Activated B cell treated with CpG ODN at 0.5 μM for 24 hours (primary cell): ENCODE results near the gene BCDIN3D. TPM values are rescaled to one million over a fixed set of nuclear protein-coding genes. Genes with fewer than 3 reads are reported as not detected.

Experiments used
- ATAC-seq: fragments of 200-7000 bp; cut with Tn5 transposase; one replicate; pipeline ENCODE4 v1.10.0; 2021; ENCODE audit warnings: low read depth, mild to moderate bottlenecking, moderate library complexity
- CTCF ChIA-PET: fragments of 350-600 bp; sonication (Branson Sonifier 250); formaldehyde crosslinking; loops from one replicate; lab custom pipeline; 2021; ENCODE audit warnings: antibody characterized with exemption; lab: Charles Lee
- POLR2A ChIA-PET: fragments of 350-600 bp; sonication (Branson Sonifier 250); formaldehyde crosslinking; loops from one replicate; lab custom pipeline; 2021; ENCODE audit warnings: antibody characterized with exemption; lab: Charles Lee
- DNase-seq: peaks from one replicate; pipeline ENCODE4 v3.0.0; 2022
- H3K27ac Mint-ChIP-seq: one replicate; pipeline ENCODE4 v1.8.0; 2020; ENCODE audit warnings: mixed read lengths
- H3K27me3 Mint-ChIP-seq: one replicate; pipeline ENCODE4 v1.8.0; 2021; ENCODE audit warnings: mixed read lengths
- H3K36me3 Mint-ChIP-seq: one replicate; pipeline ENCODE4 v1.8.0; 2021; ENCODE audit warnings: low read depth, mixed read lengths
- H3K4me1 Mint-ChIP-seq: one replicate; pipeline ENCODE4 v1.8.0; 2021; ENCODE audit warnings: mixed read lengths
- H3K4me3 Mint-ChIP-seq: one replicate; pipeline ENCODE4 v1.8.0; 2020; ENCODE audit warnings: mild to moderate bottlenecking, mixed read lengths
- H3K9me3 Mint-ChIP-seq: one replicate; pipeline ENCODE4 v1.8.0; 2020; ENCODE audit warnings: mixed read lengths
- CTCF ChIP-seq: fragments of 200-600 bp; IDR thresholded peaks from one replicate; pipeline ENCODE4 v1.8.0; 2022; ENCODE audit warnings: antibody characterized with exemption, mild to moderate bottlenecking
- intact Hi-C: fragments of 100-400 bp; cut with micrococcal nuclease; formaldehyde crosslinking; loops from one replicate; pipeline ENCODE4 v1.15.1; 2024
- total RNA-seq: library from RNA; stranded (reverse); gene quantifications from 2 replicates; pipeline ENCODE4 v1.2.3, GENCODE V29; 2022

BCDIN3D gene
- total RNA-seq, 1 donor from 2014 or later = 12.0 TPM

- no peak for DNase-seq
- ATAC-seq = no peak
- intact Hi-C loops = no loop called here
- no peak overlapping the region for H3K27ac Mint-ChIP-seq
- no peak for TF ChIP-seq CTCF
- H3K27me3 Mint-ChIP-seq = peaks cover 24% of the 10 kb centered on the region
- ChIA-PET CTCF (no interaction called here), POLR2A (interaction anchor here (0.7 kb wide), 1 partner anchor 104 kb away, joined by 3 read pairs; no protein-coding TSS in a partner anchor)
- peaks cover 3% of the 10 kb centered on the region for H3K9me3 Mint-ChIP-seq
- H3K4me1 Mint-ChIP-seq = no peaks in the 10 kb centered on the region
- no peaks in the 10 kb centered on the region for H3K36me3 Mint-ChIP-seq
- H3K4me3 Mint-ChIP-seq = no peak overlapping the region
These were observed 12.1 kb upstream of the BCDIN3D start for GRCh38 chr12:49854976-49855375.

- Mint-ChIP-seq H3K4me3 (no peak overlapping the region), H3K36me3 (no peaks in the 10 kb centered on the region), H3K27me3 (peaks cover 28% of the 10 kb centered on the region), H3K27ac (no peak overlapping the region), H3K9me3 (peaks cover 3% of the 10 kb centered on the region), H3K4me1 (no peaks in the 10 kb centered on the region)
- DNase-seq = no peak
- CTCF ChIA-PET = no interaction called here
- no peak for TF ChIP-seq CTCF
- ATAC-seq = no peak
- intact Hi-C loops = no loop called here
- POLR2A ChIA-PET = no interaction called here
These were observed 10.8 kb upstream of the BCDIN3D start for GRCh38 chr12:49853671-49854070.

- H3K4me1 Mint-ChIP-seq = peaks cover 17% of the 10 kb centered on the region
- no peaks in the 10 kb centered on the region for H3K9me3 Mint-ChIP-seq
- peaks cover 31% of the 10 kb centered on the region for H3K27me3 Mint-ChIP-seq
- CTCF ChIA-PET = no interaction called here
- no peak overlapping the region for H3K27ac Mint-ChIP-seq
- ATAC-seq (no peak), DNase-seq (no peak)
- no peak overlapping the region for H3K4me3 Mint-ChIP-seq
- H3K36me3 Mint-ChIP-seq = peaks cover 8% of the 10 kb centered on the region
- POLR2A ChIA-PET = no interaction called here
- no peak for TF ChIP-seq CTCF
- intact Hi-C loops = no loop called here
These were observed 4.3 kb upstream of the BCDIN3D start for GRCh38 chr12:49847161-49847560.

GRCh38 chr12:49846032-49846431 is 3.1 kb upstream of the BCDIN3D start:
- Mint-ChIP-seq H3K27me3 (peaks cover 25% of the 10 kb centered on the region), H3K4me3 (no peak overlapping the region), H3K36me3 (peaks cover 8% of the 10 kb centered on the region), H3K9me3 (no peaks in the 10 kb centered on the region), H3K27ac (no peak overlapping the region), H3K4me1 (peaks cover 27% of the 10 kb centered on the region)
- ChIA-PET POLR2A (no interaction called here), CTCF (no interaction called here)
- DNase-seq (no peak), ATAC-seq (no peak)
- intact Hi-C loops = no loop called here
- TF ChIP-seq CTCF = no peak

- POLR2A ChIA-PET = interaction anchor here (1.1 to 2.0 kb wide), 3 partner anchors 16 to 276 kb away, joined by 3 to 24 read pairs (median 19); partner anchors contain the start of genes NCKAP5L and TMBIM6
- Mint-ChIP-seq H3K4me1 (peaks cover 34% of the 10 kb centered on the region), H3K27me3 (peaks cover 9% of the 10 kb centered on the region), H3K4me3 (no peak overlapping the region), H3K36me3 (peaks cover 8% of the 10 kb centered on the region), H3K27ac (no peak overlapping the region), H3K9me3 (no peaks in the 10 kb centered on the region)
- CTCF ChIA-PET = interaction anchor here (1.7 to 1.8 kb wide), 2 partner anchors 82 to 103 kb away, joined by 5 to 6 read pairs; partner anchors contain the start of gene TMBIM6
- intact Hi-C loops = loop anchor here (1.0 to 5.0 kb wide), 5 partner anchors 16 to 323 kb away; partner anchors contain the start of genes CERS5, NCKAP5L, PRPF40B and RACGAP1
- no peak for TF ChIP-seq CTCF
- DNase-seq (no peak), ATAC-seq (no peak)
These were observed 1.1 kb upstream of the BCDIN3D start for GRCh38 chr12:49843876-49844437.
